OCI-LY7 (cell line): Measurements from ENCODE around the gene SLC6A5. TPM values are rescaled to one million over a fixed set of nuclear protein-coding genes. Genes with fewer than 3 reads are reported as not detected.

Experiments
- BruUV-seq: library from RNA; stranded (reverse); fragments of 400-500 nt; replicated peaks from 2 replicates; lab custom pipeline; 2021; lab: Mats Ljungman, UMichigan
- CTCF ChIA-PET: fragments of 300-600 bp; sonication (Branson Sonifier 250); formaldehyde crosslinking; loops from one replicate; lab custom pipeline; 2022; ENCODE audit warnings: antibody characterized with exemption; ENCODE audit not compliant: unreplicated experiment; lab: Charles Lee
- POLR2A ChIA-PET: fragments of 300-600 bp; sonication (Branson Sonifier 250); formaldehyde crosslinking; loops from one replicate; lab custom pipeline; 2022; ENCODE audit warnings: antibody characterized with exemption; lab: Charles Lee
- DNase-seq: peaks from one replicate; pipeline ENCODE4 v3.0.0-alpha.2; 2015; ENCODE audit warnings: low spot score
- H2AFZ ChIP-seq: fragments of 200-600 bp; sonication (generic), shearing (Covaris generic); 2 replicates; pipeline ENCODE4 v1.6.1; 2014; ENCODE audit warnings: mild to moderate bottlenecking, antibody characterized with exemption, low read length, moderate library complexity
- H3K27ac ChIP-seq: fragments of 200-600 bp; sonication (generic); 2 replicates; pipeline ENCODE4 v1.5.1; 2014; ENCODE audit warnings: mixed run types, low read depth, mild to moderate bottlenecking, moderate library complexity, low read length, inconsistent platforms; ENCODE audit not compliant: poor library complexity, severe bottlenecking
- H3K36me3 ChIP-seq: fragments of 200-600 bp; sonication (generic); 2 replicates; pipeline ENCODE4 v1.6.1; 2014; ENCODE audit warnings: mild to moderate bottlenecking, antibody characterized with exemption, low read length, moderate library complexity, mixed read lengths; ENCODE audit not compliant: insufficient read depth
- H3K4me1 ChIP-seq: fragments of 200-600 bp; sonication (generic); 2 replicates; pipeline ENCODE4 v1.5.1; 2014; ENCODE audit warnings: mild to moderate bottlenecking, low read length; ENCODE audit not compliant: insufficient read depth, poor library complexity, severe bottlenecking
- H3K4me2 ChIP-seq: fragments of 200-600 bp; sonication (generic); 2 replicates; pipeline ENCODE4 v1.6.1; 2014; ENCODE audit warnings: mild to moderate bottlenecking, low read length
- H3K4me3 ChIP-seq: fragments of 200-600 bp; sonication (generic); 2 replicates; pipeline ENCODE4 v1.5.1; 2014; ENCODE audit warnings: mild to moderate bottlenecking, low read depth, low read length; ENCODE audit not compliant: poor library complexity, severe bottlenecking
- H3K79me2 ChIP-seq: fragments of 200-600 bp; sonication (generic); 2 replicates; pipeline ENCODE4 v1.6.1; 2016; ENCODE audit warnings: low read depth, mild to moderate bottlenecking, low read length, moderate library complexity, mixed read lengths; ENCODE audit not compliant: insufficient read depth
- H3K9me2 ChIP-seq: fragments of 200-600 bp; sonication (generic); 2 replicates; pipeline ENCODE4 v1.6.1; 2016; ENCODE audit warnings: mild to moderate bottlenecking, low read length, mixed read lengths; ENCODE audit not compliant: insufficient read depth
- H3K9me3 ChIP-seq: fragments of 200-600 bp; sonication (generic); 2 replicates; pipeline ENCODE4 v1.6.1; 2014; ENCODE audit warnings: mild to moderate bottlenecking, mixed run types, low read length, mixed read lengths
- H4K20me1 ChIP-seq: fragments of 200-600 bp; sonication (generic); 2 replicates; pipeline ENCODE4 v1.6.1; 2014; ENCODE audit warnings: mild to moderate bottlenecking, antibody characterized with exemption, low read length, moderate library complexity, mixed read lengths; ENCODE audit not compliant: insufficient read depth
- EZH2phosphoT487 ChIP-seq: fragments of 200-600 bp; sonication (generic); IDR thresholded peaks from 2 replicates; pipeline ENCODE4 v1.6.1; 2018; ENCODE audit warnings: low read depth, borderline replicate concordance, mild to moderate bottlenecking, mixed run types, antibody characterized with exemption, low read length, moderate library complexity, mixed read lengths
- intact Hi-C: fragments of 100-400 bp; cut with micrococcal nuclease; formaldehyde crosslinking; loops from one replicate; pipeline ENCODE4 v1.10.0; 2022; ENCODE audit not compliant: unreplicated experiment
- total RNA-seq, 2 experiments: library from RNA; depleted of rRNA in 1 of 2; stranded (reverse); fragments of >200 nt in 1 of 2; shearing (Covaris generic) in 1 of 2; gene quantifications; 2 replicates each; pipeline ENCODE4 v1.2.3, GENCODE V29; 2014 to 2022
- TF ChIP-seq, protein P1 (sequence below): fragments of 200-600 bp; sonication (generic); conservative IDR thresholded peaks from 2 replicates; pipeline ENCODE4 v1.5.1; 2014; ENCODE audit warnings: mild to moderate bottlenecking, antibody characterized with exemption, low read length, moderate library complexity, mixed read lengths

The SLC6A5 gene
- total RNA-seq, 2 experiments from 2014 or later = not detected

DNA sequence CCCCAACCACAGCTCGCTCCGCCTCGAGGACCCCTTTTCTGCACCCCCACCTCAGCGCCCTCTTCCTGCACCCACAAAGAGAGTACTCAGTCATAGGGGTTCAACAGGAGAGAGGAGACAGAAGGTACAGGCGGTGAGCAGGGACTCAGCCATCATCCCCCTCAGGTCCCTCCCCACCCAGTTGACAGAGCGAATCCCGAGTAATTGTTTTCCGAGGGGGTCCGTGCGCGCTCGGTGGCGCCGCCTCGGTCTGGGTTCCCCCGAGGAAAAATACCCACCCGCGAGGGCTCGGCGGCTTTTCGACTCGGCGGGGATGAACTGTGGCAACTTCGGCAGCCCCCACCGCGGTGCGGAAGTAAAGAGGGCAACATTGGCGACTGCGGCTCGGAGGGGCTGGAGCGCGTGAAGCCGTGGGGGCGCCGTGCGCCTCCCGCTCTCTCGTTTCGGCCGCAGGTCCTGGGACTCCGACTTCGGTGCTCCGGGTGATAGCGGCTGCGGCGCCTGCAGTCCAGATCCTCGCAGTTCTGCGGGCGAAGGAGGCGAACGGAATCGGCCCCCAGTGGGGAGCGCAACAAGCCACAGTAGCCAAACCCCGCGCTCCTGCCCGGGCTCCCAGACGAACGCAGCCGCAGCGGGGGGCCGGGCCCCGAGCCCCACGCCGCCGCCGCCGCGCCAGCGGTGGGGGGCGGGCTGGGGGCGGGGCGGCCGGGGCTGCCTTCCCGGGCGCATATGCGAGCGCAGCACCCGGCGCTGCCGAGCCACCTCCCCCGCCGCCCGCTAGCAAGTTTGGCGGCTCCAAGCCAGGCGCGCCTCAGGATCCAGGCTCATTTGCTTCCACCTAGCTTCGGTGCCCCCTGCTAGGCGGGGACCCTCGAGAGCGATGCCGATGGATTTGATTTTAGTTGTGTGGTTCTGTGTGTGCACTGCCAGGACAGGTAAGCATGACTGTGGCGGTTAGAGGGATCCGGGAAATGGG, 69.7 kb downstream of the SLC6A5 start, which contains the start of gene NELL1:
NELL1 (plus strand) TSS at position 743 of the 976 bp plus-strand sequence.
- no peaks in the 10 kb centered on the region for H3K79me2 ChIP-seq
- DNase-seq = no peak
- ChIA-PET POLR2A (no interaction called here), CTCF (no interaction called here)
- H4K20me1 ChIP-seq = no peaks in the 10 kb centered on the region
- no peaks in the 10 kb centered on the region for H3K9me3 ChIP-seq
- H3K27ac ChIP-seq = no peak within 1 kb of the TSS
- intact Hi-C loops = no loop called here
- no peaks in the 10 kb centered on the region for H3K9me2 ChIP-seq
- H3K36me3 ChIP-seq = no peaks in the 10 kb centered on the region
- no peak within 1 kb of the TSS for H3K4me2 ChIP-seq
- no peak for TF ChIP-seq EZH2phosphoT487
- TF ChIP-seq, protein P1, sequence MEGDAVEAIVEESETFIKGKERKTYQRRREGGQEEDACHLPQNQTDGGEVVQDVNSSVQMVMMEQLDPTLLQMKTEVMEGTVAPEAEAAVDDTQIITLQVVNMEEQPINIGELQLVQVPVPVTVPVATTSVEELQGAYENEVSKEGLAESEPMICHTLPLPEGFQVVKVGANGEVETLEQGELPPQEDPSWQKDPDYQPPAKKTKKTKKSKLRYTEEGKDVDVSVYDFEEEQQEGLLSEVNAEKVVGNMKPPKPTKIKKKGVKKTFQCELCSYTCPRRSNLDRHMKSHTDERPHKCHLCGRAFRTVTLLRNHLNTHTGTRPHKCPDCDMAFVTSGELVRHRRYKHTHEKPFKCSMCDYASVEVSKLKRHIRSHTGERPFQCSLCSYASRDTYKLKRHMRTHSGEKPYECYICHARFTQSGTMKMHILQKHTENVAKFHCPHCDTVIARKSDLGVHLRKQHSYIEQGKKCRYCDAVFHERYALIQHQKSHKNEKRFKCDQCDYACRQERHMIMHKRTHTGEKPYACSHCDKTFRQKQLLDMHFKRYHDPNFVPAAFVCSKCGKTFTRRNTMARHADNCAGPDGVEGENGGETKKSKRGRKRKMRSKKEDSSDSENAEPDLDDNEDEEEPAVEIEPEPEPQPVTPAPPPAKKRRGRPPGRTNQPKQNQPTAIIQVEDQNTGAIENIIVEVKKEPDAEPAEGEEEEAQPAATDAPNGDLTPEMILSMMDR = no peak
- no TSS peak for BruUV-seq
- no peak within 1 kb of the TSS for H2AFZ ChIP-seq
- no peaks in the 10 kb centered on the region for H3K4me1 ChIP-seq
- H3K4me3 ChIP-seq = no peak within 1 kb of the TSS

DNA sequence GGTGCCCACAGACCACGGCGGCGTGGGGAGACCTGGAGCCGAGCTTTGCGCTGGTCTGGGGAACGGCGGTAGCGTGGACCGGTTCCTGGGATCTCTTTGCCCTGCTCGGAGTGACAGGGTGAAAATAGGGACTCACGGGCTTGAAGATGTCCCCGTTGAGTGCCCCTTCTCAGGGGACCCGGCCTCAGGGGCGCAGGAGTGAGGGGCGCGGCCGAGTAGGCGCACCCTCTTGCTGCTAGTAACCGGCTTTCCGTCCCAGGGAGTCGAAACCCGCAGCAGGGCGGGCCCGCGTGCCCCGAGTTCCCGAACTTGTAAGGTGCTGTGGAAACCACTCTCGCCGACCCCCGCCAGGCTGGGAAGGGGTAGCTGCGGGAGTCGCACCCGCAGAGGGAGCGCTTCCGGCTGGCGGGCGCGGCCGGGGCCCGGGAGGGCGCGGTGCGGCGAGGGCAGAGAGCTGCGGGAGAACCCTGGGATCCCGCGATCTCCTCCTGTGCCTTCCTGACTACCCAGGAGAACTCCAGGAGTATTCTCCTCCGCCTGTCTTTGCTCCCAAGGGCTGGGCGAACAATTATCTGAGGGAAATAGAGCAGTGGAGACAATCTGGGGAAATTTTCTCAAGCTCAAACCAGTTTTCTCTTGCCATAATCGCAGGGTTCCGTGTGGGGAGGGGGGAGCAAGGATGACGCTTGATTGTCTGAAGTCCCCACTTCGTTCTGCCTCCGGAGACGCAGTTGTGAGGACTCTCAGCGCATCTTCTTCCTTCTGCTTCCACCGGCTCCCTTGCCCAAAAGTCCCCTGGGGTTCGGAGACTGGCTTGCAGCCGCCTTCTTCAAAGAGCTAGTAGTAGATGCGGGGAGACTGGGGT, 70.6 kb downstream of the SLC6A5 start:
- DNase-seq = no peak
- Histone ChIP-seq H3K4me3 (no peak overlapping the region), H3K4me1 (no peaks in the 10 kb centered on the region), H3K79me2 (no peaks in the 10 kb centered on the region), H4K20me1 (no peaks in the 10 kb centered on the region), H3K9me3 (no peaks in the 10 kb centered on the region), H3K27ac (no peak overlapping the region), H3K9me2 (no peaks in the 10 kb centered on the region), H2AFZ (no peak overlapping the region), H3K4me2 (no peak overlapping the region), H3K36me3 (no peaks in the 10 kb centered on the region)
- POLR2A ChIA-PET = interaction anchor here (0.8 kb wide), 1 partner anchor 180 kb away, joined by 3 read pairs; no protein-coding TSS in a partner anchor
- BruUV-seq = no TSS peak
- intact Hi-C loops = no loop called here
- TF ChIP-seq, protein P1 = no peak
- no peak for TF ChIP-seq EZH2phosphoT487
- CTCF ChIA-PET = no interaction called here
